ENCODE measurements around the gene SNRNP48.

DNA sequence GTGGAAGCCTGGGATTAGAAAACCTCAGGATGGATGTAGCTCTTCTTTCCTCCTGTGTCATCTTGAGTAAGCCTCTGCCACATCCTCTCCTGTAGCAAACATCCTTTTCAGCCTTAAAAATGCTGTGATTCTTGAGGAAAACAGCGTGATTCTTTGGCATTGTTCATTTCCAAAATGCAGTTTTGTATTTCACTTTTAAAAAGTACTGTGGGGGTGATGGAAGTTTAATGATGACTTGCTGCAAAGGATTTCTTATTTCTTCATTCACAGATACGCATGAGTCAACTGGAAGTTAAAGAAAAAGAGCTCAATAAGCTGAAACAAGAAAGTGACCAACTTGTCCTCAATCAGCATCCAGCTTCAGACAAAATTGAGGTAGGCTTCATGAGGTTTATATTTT is 23.9 kb upstream of the SNRNP48 start:
- no peak for TF ChIP-seq POLR2A (IDR thresholded peaks at IDR 0.05)
- TF ChIP-seq, protein P1, sequence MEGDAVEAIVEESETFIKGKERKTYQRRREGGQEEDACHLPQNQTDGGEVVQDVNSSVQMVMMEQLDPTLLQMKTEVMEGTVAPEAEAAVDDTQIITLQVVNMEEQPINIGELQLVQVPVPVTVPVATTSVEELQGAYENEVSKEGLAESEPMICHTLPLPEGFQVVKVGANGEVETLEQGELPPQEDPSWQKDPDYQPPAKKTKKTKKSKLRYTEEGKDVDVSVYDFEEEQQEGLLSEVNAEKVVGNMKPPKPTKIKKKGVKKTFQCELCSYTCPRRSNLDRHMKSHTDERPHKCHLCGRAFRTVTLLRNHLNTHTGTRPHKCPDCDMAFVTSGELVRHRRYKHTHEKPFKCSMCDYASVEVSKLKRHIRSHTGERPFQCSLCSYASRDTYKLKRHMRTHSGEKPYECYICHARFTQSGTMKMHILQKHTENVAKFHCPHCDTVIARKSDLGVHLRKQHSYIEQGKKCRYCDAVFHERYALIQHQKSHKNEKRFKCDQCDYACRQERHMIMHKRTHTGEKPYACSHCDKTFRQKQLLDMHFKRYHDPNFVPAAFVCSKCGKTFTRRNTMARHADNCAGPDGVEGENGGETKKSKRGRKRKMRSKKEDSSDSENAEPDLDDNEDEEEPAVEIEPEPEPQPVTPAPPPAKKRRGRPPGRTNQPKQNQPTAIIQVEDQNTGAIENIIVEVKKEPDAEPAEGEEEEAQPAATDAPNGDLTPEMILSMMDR (IDR thresholded peaks at IDR 0.05), result no peak

All from vagina (tissue), 2 donors.